GM06990 (cell line): ENCODE data around the gene ELK3.

Source experiments
- DNase-seq: peaks from one replicate; pipeline ENCODE4 v3.0.0-alpha.2; 2011; ENCODE audit not compliant: insufficient read length; ENCODE audit errors: extremely low read depth
- H3K27me3 ChIP-seq: replicated peaks from 2 replicates; pipeline ENCODE4 v1.6.0; 2011; ENCODE audit warnings: low read length; ENCODE audit not compliant: control insufficient read depth, insufficient read depth
- H3K36me3 ChIP-seq: 2 replicates; pipeline ENCODE4 v1.5.1; 2011; ENCODE audit warnings: low read length; ENCODE audit not compliant: control insufficient read depth, insufficient read depth
- H3K4me3 ChIP-seq: replicated peaks from 2 replicates; pipeline ENCODE4 v1.5.1; 2011; ENCODE audit warnings: low read depth, mild to moderate bottlenecking, control low read depth, low read length
- CTCF ChIP-seq: IDR thresholded peaks from 2 replicates; pipeline ENCODE4 v1.5.1; 2011; ENCODE audit warnings: low read length, control low read depth, mild to moderate bottlenecking, inconsistent platforms; ENCODE audit not compliant: insufficient read depth, poor library complexity, severe bottlenecking

Gene ELK3

GRCh38 chr12:96193725-96194575 lies at the start of gene ELK3:
Gene ELK3, plus strand, starts transcription at chr12:96194375.
- peak within 1 kb of the TSS; percentile 90 for H3K4me3 ChIP-seq
- H3K36me3 ChIP-seq: no peaks in the 10 kb centered on the region
- no peaks in the 10 kb centered on the region for H3K27me3 ChIP-seq
- no peak for TF ChIP-seq CTCF
- DNase-seq: peak; percentile 73

DNA sequence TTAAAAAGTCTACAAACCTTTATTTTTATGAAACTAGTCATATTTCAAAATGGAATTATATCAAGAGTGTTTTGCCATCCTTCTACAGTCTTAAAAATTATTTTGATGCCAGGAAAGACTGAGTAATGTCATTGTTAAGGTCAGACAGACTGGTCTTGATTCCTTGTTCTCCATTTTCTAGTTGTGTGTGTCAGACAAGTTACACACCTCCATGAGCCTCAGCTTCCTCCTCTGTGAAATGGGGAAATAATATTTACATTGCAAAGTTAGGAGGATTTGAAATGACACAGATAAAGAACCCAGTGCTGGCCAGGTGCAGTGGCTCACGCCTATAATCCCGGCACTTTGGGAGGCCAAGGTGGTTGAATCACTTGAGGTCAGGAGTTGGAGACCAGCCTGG lies 47.4 kb upstream of the ELK3 start:
- no peak overlapping the region for H3K4me3 ChIP-seq
- DNase-seq: no peak
- H3K36me3 ChIP-seq: no peaks in the 10 kb centered on the region
- no peaks in the 10 kb centered on the region for H3K27me3 ChIP-seq
- no peak for TF ChIP-seq CTCF

DNA sequence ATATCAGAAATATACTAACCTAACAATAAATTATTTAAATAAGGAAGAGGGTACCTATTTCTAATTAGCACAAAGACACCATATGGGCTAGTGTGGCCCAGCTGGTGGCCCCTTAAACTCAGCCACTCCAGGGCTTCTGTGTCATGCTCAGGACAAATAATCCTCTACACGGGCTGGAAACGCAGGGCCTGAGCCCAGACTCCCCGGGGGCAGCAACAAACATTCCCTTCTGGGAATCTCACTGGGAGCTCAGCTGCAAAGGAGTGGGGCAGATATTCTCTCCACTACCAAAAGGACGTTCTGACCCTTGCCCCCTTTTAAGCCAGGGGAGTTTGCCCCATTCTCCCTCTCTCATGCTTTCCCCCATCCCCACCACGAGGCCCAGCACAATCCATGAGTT lies 43.7 kb upstream of the ELK3 start:
- Histone ChIP-seq H3K27me3 (no peaks in the 10 kb centered on the region), H3K4me3 (no peak overlapping the region), H3K36me3 (no peaks in the 10 kb centered on the region)
- DNase-seq: no peak
- no peak for TF ChIP-seq CTCF

DNA sequence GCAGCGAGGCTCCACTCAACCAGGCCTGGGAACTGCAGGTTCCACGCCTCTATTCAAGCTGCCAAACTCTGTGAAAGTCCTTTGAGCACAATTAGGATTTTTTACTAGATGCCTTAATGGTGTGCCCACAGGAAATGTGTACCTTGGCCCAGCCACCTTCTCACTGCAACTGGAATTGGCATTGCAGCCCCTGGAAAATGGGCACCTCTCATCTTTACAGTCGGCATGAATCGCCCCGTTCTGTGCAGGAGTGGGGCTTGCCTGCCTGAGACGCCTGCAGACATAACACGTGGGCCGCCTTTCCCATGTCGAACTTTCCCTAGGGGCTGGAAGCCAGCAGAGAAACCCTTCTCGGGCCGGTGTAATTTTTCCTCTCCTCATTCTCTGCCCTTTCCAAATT lies 42.0 kb upstream of the ELK3 start:
- no peaks in the 10 kb centered on the region for H3K27me3 ChIP-seq
- H3K4me3 ChIP-seq: no peak overlapping the region
- no peaks in the 10 kb centered on the region for H3K36me3 ChIP-seq
- no peak for DNase-seq
- TF ChIP-seq CTCF: no peak

- Histone ChIP-seq H3K4me3 (no peak overlapping the region), H3K27me3 (no peaks in the 10 kb centered on the region), H3K36me3 (no peaks in the 10 kb centered on the region)
- TF ChIP-seq CTCF: no peak
- no peak for DNase-seq
These were observed 40.9 kb upstream of the ELK3 start for GRCh38 chr12:96153131-96153725.
